ENCODE data around the gene RBBP6.

Gene RBBP6

DNA sequence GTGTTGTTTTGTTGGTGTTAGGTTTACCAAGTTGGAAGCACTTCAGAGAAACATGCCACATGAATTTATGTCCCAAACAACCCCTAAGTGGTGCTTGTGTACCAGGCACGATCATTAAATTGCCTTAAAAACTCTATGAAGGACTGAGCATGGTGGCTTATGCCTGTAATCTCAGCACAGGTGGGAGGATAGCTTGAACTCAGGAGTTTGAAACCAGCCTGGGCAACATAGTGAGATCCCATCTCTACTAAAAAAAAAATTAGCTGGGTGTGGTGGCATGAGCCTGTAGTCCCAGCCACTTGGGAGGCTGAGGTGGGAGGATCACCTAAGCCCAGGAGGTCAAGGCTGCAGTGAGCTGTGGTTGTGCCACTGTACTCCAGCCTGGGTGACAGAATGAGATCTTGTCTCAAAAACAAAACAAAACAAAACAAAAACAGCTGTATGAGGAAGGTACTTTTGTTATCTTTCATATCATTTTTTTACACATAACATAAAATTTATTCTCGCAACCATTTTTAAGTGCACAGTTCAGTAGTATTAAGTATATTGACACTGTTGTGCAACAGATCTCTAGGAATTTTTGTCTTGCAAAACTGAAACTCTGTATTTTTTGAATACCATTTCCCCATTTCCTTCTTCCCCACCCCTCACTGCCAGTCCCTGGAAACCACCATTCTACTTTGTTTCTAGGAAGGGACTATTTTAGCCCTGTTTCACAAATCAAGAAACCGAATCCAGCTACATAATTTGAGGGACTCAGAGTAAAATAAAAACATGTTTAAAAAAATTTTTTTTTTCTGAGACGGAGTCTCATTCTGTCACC lies 14.3 kb upstream of the RBBP6 start:
- DNase-seq, result no peak

DNA sequence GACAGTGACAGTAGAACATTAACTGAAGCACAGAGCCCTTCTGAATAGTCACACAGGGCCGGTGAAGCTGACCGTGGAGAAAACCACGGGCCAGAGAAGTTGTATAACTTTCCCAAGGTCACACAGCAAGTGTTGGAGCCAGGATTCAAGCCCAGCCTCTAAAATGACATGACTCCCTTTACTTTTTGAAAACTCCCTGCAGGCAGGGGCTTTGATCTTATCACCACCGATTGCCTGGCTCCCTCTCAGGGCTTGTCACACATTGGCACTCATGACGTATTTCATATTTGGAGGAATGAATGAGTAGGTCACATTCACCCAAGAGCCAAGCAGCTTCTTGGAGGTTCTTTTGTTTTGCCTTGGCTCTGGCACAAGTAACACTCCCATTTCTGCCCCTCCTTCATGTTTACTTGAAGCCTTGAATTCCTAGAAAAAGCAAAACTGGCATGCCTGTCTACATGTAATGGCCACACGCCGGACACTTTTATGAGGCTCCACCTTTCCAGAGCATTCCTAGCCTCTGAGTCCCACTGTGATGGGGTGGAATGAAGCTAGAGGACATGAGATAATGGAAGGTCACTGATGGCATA lies 13.3 kb upstream of the RBBP6 start:
- no peak for DNase-seq

DNA sequence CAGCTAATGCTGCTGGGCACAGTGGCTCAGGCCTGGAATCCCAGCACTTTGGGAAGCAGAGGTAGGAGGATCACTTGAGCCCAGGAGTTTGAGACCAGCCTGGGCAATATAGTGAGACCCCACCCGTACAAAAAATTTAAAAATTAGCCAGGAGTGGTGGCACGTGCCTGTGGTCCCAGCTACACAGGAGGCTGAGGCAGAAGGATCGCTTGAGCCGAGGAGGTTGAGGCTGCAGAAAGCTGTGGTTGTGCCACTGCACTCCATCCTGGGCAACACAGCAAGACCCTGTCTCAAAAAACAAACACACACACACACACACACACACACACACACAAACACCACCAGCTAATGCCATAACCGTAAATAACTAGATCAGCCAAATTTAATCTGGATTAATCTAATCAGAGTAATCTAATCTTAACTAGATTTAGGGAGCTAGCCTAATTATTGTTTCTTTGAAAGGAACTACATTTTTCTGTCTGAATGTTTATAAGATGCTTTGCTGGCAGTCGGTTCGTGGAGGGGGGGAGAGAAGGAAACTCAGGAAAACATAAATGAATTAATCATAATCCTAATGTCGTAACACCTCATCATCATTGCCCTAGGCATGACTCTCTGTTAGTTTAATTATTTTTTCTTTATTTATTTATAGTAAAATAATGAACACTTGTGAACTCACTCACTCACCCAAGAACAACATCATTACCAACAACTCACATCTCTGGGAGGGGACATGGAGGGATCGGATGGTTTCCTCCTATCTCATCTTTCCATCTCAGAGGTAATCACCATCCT lies 12.5 kb upstream of the RBBP6 start:
- no peak for DNase-seq

DNA sequence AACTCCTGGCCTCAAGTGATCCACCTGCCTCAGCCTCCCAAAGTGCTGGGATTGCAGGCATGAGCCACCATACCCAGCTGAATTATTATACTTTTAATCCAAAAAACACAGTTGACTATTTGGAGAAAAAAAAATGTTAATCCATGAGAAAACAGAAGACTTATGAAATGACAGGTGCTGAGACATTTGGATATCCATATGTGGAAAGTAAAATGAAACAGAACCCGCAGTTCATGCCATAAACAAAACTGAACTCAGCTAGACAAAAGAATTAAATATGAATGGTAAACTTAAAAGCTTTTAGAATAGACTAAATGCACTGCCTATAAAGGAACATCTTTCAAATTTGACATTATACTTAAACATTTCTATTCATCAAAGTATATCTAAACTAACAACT lies 8.2 kb upstream of the RBBP6 start:
- no peak for DNase-seq

DNA sequence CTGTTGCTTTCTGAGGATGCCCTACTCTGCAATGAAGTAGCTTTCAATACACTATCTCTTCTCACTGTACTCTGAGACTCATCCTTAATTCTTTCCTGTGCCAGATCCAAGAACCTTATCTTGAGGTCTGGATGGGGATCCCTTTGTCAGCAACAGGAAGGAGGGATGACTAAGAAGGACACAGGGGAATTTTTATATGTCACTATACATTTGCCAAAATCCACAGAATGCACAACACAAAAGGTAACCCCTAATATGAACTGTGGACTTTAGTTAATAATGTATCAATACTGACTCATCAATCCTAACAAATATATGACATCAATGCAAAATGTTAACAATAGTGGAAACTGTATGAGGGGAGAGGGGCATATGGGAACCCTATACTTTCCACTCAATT lies 4.7 kb upstream of the RBBP6 start:
- DNase-seq, result no peak

DNA sequence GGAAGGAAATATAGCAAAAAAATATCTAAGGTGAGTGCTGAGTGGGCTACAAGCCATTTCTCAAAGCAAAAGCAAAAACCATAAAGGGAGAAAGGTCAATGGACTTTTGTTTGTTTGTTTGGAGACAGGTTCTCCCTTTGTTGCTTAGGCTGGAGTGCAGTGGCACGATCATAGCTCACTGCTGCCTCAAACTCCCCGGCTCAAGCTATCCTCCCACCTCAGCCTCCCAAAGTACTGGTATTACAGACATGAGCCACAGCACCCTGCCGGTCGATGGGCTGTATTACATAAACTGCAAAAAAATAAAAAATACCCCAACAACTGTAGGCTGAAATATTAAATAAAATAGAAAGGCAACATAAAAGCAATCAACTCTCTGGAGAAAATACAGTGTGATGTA lies 3.5 kb upstream of the RBBP6 start:
- no peak for DNase-seq

DNA sequence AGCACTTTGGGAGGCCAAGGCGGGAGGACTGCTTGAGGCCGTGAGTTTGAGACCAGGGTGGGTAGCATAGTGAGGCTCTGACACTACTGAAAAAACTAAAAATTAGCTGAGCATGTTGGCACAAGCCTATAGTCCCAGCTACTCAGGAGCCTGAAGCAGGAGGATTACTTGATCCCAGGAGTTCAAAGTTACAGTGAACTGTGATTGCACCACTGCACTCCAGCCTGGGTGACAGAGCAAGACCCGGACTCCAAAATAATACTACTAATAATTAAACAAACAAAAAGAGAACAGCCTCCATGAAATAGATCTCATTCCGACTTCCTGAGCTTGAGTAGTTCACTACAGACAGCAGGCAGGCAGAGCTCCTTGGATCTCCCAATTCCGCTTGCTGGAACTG lies 2.7 kb upstream of the RBBP6 start:
- no peak for DNase-seq

DNA sequence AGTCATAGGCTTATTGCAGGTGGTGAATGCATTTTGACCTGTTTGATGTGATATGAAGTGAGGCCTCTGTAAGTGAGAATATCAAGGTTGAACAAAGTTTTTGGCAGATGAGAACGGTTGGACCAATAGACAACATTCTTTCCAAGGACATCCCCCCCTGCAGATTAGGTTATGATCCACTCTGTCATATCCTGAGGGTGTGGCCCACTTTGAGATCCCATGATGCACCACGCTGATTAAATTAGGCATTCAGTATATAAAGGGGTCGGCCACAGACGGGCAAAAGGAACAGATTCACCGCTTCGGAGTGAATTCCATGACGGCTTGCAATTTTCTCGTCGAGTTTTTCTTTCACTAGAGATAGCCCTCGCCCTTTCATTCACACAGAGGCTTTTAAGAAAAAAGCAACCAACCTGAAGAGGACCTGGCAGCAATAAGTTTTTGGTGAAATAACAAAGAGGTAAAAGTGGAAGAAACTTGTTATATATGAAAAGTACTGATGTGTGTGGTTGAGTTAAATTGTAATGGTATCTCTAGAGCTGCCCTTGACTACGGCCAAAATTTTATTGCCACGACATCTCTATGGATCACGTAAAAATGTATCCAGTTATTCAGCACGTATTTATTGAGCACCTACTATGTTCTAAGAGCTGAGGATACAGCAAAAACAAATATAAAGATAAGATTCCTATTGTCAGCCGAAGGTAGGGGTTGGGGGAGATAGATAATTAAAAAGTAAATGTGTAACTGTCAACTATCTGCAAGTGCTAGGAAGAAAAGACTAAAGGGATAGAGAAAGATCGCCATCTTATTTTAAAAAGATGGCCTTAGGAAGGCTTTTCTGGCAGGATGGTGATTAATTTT lies 1.7 kb upstream of the RBBP6 start:
- DNase-seq, result peak; percentile 52

DNA sequence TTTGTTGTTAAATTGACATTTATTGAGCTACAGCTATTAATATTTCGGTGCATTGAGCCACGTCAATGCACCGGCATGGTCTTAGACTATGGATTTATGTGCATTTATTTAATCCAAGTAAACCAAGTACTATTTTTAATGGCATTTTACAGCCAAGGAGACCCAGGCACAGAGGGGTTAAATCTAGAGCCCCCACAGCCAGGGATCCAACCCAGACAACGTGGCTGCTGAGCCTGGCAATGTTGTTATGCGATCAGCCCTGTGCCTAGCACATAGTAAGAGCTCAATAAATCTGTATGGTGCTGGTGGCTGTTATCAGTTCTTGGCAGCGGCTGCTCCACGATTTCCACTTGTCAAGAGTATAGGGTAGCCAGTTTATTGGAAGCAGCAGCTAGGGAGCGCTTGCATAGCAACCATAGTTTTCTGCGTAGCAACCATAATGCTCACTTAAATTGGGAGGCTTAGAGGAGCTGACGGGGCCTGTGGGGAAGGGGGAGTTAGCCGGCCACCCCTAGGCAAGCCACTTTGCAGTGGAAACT lies 541 bp upstream of the RBBP6 start:
- DNase-seq, result peak; percentile 96

DNA sequence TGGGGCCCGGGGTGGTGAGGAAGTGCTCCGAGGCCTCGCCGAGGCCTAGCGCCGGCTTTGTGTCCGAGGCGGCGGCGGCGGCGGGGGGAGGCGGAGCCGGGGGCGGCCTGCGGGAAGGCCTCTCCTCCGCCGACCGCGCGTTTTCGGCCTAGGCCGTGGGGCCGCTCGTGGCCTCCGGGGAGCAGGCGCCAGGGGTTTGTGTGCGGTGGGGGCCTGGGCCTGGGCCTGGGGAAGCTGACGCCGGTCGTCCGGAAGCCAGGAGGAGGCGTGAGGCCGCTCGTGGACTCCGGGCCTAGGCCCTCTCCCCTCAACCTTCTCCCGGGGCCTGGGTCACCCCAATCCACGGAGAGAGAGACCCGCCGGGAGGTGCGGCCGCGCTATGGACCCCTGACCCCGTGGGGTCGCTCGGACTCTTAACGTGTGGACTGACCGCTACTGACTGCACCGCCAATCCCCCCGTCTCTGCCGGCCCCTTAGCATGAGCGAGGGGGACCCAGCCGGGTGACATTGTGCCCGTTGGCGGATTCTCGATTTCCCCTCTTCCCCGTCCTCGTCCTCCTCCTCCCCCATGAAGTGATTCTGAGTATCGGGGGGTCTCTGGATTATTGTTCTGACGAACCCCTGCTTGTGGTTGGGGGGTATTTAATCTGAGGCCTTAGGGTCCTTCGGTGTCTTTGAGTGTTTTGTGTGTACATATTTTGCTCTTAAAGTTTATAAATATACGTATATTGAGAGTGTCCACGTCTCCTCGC lies 660 bp downstream of the RBBP6 start:
- DNase-seq, result no peak

DNA sequence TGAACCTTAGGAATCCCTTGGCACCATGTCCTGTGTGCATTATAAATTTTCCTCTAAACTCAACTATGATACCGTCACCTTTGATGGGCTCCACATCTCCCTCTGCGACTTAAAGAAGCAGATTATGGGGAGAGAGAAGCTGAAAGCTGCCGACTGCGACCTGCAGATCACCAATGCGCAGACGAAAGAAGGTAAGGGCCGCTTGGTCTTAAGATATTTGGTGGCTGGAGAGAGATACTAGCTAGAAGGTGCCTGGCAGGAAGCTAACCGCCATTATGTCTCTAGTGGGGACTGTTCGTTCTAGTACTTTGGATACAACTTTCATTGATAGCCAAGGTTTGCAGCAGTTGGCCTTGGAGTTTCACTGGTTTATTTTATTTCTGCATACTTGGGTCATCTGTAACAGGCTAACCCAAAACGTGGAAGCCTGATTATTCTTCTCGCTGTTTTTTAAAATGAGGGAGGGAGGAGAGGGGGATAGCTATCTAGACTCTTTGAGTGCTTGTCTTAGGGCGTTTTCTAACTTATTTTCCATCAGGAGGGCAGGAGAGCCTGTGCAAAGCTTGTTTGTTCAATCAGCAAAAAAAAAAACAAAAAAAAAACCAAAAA lies 1.3 kb downstream of the RBBP6 start:
- peak; percentile 56 for DNase-seq

DNA sequence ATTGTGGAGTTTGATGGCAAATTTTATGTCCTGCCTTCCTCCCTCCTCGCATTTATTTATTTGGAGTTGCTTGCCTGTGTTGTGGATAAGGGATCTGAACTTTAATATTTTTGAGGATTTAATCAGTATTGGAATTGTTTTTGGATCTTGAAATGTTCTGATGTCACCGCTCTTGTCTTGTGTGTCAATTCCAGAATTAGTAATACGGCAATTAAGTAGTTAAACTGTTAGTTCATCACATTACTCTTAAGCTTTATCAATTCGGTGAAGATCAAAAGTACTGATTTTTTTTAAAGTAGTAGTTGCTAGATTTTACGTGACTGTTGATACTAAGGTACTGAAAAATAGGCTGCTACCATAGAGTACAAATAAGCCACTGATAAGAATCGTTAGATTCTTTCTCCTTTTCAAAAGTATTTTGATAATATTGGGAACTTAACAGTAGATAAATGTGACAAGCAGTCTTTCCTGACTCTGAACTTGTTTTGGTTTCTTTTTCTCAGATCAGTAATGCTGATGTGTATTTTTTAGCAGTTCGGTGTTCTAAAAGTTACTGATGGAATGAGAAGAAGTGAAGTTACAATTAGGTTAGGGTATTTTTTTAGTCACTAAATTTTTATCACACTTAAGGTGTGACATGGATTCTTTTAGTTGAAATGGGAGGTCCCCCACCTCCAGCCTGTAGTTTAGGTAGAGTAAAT lies 2.0 kb downstream of the RBBP6 start:
- peak; percentile 15 for DNase-seq

DNA sequence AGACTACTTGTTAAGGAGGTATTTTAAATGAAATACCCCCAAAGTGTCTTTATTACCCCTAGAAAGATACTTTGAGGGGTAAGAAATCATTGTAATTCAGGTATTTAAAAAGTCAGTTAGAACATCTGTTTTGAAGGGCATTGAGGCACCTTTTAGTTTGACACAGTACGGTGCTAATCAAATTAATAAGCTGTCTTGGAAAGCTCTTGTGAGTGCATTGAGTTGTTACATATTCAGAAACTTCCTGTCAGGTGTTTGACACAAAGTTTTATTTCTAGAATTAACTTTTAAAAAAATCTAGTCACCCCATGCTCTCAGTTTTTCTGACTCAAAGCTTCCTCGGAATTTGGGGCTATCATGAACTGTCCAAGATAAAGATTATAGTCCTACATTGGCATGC lies 4.6 kb downstream of the RBBP6 start:
- DNase-seq, result no peak

DNA sequence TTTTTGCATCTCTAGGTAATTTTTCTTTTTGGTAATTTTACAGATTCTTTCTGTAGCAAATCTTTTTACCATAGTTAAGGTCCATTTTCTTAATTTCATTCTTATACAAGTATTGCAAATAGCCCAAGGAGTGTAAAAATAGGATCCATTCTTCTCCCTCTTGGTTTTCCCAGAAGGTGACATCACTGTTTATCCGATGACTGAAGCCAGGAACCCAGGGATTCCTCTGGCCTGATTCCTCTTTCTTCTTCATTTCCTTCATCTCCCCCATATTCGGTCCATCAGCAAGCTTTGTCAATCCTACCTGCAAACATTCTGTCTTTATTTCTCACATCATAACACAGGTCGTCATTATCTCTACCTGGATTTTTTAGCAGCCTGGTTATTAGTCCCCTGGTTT lies 5.3 kb downstream of the RBBP6 start:
- DNase-seq, result no peak

DNA sequence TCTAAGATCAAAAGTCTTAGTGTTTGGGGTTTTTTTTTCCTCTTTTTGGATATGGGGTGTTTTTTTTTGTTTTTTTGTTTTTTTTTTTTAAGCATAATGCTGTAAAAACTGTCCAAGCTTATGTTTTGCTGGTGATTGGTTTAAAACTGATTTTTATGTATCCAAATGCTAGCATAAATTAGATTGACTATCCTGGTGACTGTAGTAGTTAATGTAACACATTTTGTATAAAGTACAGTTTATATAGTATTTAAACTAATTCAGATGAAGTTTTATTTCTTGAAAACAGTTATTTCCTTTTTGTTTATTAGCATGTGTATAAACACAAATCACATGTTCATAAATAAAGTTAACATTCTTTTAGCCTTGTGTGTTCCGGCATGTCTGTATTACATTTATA lies 10.9 kb downstream of the RBBP6 start:
- DNase-seq, result no peak

DNA sequence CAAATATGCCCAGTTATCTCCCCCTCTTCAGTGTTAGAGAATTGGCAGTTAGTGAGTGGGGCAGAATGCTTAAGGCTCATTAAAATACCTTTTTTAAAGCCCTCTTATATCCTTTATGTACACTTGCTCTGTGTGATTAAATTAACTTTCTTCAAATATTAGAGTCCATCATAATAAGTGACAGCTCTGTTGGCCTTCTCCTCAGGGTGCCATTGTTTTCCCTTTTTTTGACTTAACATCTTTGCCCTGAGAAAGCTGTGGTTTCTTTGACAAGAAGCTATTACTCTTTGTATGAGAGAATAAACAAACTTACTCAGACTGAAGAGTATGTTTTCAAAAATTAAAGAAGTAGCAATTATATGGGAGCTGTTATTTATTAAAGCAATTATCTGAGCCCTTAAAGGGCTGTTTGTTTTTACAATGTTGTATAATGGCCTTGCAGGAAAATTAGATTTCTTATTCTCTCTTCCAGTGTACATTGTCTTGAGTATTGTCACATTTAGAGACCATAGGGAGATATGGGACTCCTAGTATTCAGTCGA lies 13.4 kb downstream of the RBBP6 start:
- no peak for DNase-seq

DNA sequence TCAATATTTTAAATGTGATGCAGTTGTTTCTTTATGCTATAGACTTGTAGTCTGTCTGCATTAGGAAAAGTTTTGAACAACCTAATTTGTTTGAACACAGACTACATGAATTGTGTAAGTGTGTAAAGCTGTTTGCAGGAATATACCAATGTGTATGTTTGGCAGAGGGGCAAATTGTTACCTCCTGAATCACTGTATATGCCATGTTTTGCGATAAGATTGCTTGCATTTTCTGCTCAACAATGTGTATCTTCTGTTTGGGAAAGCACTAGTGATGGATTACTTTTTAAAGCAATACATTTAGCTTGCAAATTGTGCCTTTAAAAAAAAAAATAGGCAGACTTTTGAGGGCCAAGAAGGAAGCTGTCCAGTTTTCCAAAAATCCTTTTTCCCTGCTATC lies 14.6 kb downstream of the RBBP6 start:
- no peak for DNase-seq

DNA sequence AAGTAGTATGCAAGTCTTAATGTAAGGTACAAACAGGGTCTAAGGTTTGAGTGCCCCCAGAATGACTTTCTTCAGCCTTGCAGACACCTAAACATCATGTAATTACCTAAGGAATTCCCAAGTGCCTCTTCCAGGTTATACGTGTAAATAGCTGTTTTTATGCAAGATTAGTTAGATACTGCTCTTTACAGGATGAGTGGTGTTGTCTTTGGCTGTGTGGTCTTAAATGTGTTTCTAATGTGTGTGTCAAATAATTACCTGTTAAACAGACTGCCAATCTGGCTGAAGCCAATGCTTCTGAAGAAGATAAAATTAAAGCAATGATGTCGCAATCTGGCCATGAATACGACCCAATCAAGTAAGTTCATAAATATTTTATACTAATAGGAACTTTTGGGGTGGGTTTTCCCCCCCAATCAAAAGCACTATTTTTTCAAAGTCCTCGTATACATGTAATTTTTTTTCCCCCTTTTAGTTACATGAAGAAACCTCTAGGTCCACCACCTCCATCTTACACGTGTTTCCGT lies 16.0 kb downstream of the RBBP6 start:
- DNase-seq, result no peak

DNA sequence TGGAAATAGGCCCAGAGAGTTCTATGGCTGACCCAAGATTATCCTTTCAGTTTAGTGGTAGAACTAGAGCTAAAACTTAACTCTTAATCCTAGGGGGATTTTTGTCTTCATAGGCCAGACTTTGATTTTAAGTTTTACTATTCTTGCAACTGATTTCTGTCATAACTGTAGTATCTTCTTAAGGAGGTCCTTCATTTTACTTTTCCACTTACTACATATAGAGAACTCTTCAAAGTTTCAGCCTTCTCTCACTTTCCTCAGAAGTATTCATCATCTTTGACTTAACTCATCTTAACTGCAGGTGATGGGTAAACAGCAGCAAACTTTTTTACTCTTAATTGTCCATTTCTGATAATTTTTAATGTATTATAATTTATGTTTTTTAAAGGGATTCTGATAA lies 23.4 kb downstream of the RBBP6 start:
- DNase-seq, result no peak

DNA sequence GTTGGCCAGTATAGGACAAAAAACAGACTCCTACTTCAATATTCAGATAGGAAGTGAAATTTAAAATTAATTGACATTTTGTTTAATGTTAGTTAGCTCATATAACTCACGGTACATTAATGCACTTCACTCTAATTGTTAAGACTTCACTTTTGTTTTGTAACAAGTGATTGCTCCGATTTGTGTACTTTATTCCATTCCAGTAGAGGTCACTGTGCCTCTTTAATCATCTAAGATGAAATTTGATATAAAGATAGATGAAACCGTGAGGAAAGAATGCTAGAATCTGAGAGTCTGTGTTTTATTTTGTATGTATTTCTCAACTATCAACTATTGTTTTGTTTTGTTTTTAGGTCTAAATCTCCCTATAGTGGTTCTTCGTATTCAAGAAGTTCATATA lies 29.0 kb downstream of the RBBP6 start:
- DNase-seq, result peak; percentile 11

All from hematopoietic multipotent progenitor cell treated with erythropoietin and hydrocortisone succinate and interleukin-3 and kit ligand, for 8 days (in vitro differentiated cells).